GM13977 (cell line): ENCODE measurements around the gene EDC3.

Experiments used
- DNase-seq: peaks from one replicate; pipeline ENCODE4 v3.0.0; 2012; ENCODE audit warnings: low spot score
- in situ Hi-C: fragments of 300-500 bp; cut with MboI; formaldehyde crosslinking; loops from one replicate; pipeline ENCODE4 v1.12.0; 2022; ENCODE audit warnings: low sequenced_read_pairs, low pct_unique_long_range_greater_than_20kb, mixed read lengths, inconsistent platforms; ENCODE audit not compliant: unreplicated experiment
- TF ChIP-seq, protein P1 (sequence below): IDR thresholded peaks from 2 replicates; pipeline ENCODE4 v1.5.1; 2012; ENCODE audit warnings: mild to moderate bottlenecking, control low read depth; ENCODE audit not compliant: insufficient read depth; ENCODE audit errors: extremely low read depth, missing control alignments

The EDC3 gene

DNA sequence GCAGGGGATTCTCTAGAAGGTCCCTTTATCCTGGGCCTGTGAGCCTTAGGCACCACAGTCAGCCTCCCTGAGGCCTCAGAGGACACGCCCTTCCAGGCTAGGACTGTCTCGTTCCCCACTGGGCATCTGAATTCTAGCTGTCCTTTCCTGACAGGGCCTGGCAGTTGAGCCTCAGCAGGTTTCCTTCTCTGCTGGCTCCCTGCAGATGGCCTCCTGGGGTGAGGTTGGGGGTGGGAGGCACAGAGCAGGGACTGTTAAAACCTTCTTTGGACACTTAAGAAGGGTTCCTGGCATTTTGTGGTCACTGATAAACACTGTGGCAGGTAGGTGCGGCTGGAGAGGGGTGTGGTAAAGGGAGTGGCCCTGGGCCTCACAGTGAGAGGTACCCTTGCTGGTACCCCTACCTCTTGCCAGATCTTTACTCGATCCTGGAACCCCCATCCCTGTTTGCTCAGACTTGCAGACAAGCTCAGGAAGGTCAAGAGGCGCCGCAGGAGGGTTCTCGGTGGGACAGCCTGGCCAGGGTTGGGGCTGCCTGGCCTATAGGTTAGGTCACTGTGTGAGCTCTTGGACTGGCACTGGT, 71.7 kb downstream of the EDC3 start:
- TF ChIP-seq, protein P1, sequence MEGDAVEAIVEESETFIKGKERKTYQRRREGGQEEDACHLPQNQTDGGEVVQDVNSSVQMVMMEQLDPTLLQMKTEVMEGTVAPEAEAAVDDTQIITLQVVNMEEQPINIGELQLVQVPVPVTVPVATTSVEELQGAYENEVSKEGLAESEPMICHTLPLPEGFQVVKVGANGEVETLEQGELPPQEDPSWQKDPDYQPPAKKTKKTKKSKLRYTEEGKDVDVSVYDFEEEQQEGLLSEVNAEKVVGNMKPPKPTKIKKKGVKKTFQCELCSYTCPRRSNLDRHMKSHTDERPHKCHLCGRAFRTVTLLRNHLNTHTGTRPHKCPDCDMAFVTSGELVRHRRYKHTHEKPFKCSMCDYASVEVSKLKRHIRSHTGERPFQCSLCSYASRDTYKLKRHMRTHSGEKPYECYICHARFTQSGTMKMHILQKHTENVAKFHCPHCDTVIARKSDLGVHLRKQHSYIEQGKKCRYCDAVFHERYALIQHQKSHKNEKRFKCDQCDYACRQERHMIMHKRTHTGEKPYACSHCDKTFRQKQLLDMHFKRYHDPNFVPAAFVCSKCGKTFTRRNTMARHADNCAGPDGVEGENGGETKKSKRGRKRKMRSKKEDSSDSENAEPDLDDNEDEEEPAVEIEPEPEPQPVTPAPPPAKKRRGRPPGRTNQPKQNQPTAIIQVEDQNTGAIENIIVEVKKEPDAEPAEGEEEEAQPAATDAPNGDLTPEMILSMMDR, result no peak
- in situ Hi-C loops, result loop anchor here (10.0 kb wide), 1 partner anchor 249 kb away; no protein-coding TSS in a partner anchor
- no peak for DNase-seq

GRCh38 chr15:74622758-74623157, 73.1 kb downstream of the EDC3 start:
- no peak for DNase-seq
- TF ChIP-seq, protein P1, result no peak
- in situ Hi-C loops, result loop anchor here (10.0 kb wide), 1 partner anchor 248 kb away; no protein-coding TSS in a partner anchor

DNA sequence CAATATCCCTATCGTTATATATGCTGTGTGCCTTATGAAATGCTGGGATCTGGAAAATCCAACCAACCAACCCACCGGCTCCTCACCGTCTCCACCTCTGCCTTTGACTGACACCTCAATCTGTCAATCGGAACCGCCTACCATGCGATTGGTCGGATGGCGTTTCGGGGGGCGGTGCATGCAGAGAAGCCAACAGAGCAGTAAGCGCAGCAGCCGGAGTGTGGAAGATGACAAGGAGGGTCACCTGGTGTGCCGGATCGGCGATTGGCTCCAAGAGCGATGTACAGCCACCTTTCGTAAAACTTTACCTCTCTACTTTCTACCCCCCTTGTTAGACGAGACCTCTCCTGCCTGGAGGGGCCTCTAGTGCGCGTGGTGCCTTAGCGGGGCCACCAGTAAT, 73.9 kb downstream of the EDC3 start:
- TF ChIP-seq, protein P1, result no peak
- DNase-seq, result no peak
- in situ Hi-C loops, result loop anchor here (10.0 kb wide), 1 partner anchor 247 kb away; no protein-coding TSS in a partner anchor

- in situ Hi-C loops, result loop anchor here (10.0 kb wide), 1 partner anchor 247 kb away; no protein-coding TSS in a partner anchor
- DNase-seq, result no peak
- TF ChIP-seq, protein P1, result no peak
These were observed 74.3 kb downstream of the EDC3 start for GRCh38 chr15:74621546-74621920.

DNA sequence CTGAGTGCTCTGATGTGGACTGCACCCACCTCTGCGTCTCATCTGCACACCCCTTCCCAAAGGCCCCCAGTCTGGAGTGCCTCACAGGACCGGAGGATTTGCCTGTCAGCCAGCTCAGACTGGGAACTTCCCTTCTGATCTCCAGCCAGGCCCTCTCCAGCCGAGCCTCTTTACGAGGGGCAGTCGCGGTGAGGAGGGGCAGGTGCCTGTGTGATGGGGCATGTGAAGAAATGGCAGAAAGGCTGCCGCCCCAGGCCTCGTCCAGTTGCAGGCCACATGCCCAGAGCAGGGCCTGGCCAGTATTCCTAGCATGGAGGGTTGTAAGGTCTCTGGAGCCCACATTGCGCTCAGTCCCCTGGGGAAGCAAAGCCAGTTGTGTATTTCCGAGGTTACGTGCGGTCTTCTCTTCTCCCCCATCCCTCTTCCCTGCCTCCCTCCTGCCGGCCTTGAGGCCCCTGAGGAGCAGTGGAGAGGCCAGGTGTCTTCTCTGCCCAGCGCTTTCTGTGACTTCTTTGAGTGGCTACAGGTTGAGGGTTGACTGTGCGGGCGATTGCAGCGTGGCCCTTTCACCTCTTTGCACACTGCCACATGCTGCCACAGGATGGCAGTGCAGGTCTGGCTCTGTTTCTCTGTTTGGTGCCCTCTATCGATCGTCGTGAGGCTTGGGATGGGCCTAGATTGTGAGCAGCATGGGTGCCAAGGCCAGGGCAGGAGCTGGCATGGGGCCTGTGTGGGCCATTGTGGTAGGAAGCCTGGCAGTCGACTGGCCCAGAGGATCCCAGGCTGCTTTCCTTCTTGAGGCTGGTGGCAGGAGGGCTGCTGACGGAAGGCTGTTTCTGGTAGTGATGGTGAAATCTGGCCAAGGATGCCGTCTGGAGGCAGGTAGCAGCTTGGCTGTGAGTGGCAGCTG, 74.9 kb downstream of the EDC3 start:
- peak; percentile 85 for DNase-seq
- in situ Hi-C loops, result loop anchor here (10.0 kb wide), 1 partner anchor 246 kb away; no protein-coding TSS in a partner anchor
- TF ChIP-seq, protein P1, result peak; percentile 96

- DNase-seq, result no peak
- in situ Hi-C loops, result loop anchor here (10.0 kb wide), 1 partner anchor 245 kb away; no protein-coding TSS in a partner anchor
- TF ChIP-seq, protein P1, result no peak
These were observed 75.7 kb downstream of the EDC3 start for GRCh38 chr15:74619916-74620635.
